ENCODE measurements around the gene AGBL5.
"Not testable (repeated sequence)": the region's sequence is repeated elsewhere in the genome, so short reads cannot be mapped to it uniquely, and the experiment has no call there.

Gene AGBL5

DNA sequence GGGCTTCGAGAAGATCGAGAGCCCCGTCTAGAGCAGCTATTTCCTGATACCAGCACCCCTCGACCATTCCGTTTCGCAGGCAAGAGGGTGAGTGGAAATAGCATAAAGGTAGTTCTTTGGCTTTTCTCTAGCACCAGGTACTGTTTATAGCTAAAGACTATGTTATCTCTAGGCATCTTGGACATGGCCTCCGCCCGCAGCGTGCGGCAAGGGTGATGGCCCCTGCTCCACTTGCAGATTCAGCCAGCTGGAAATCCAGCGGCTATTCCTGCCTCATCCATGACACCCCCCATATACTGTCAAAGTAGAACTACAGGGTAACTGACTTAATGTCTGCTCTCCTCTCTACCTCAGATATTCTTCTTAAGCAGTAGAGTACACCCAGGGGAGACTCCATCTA, 3.3 kb downstream of the AGBL5 start:
- no peak for DNase-seq

- DNase-seq: no peak
Measured at GRCh38 chr2:27057184-27057583, 5.7 kb downstream of the AGBL5 start.

- no peak for DNase-seq
Measured at GRCh38 chr2:27058210-27058609, 6.7 kb downstream of the AGBL5 start.

- no peak for DNase-seq
Measured at GRCh38 chr2:27059141-27059820, 7.8 kb downstream of the AGBL5 start.

GRCh38 chr2:27060323-27060722, 8.9 kb downstream of the AGBL5 start:
- DNase-seq: no peak

DNA sequence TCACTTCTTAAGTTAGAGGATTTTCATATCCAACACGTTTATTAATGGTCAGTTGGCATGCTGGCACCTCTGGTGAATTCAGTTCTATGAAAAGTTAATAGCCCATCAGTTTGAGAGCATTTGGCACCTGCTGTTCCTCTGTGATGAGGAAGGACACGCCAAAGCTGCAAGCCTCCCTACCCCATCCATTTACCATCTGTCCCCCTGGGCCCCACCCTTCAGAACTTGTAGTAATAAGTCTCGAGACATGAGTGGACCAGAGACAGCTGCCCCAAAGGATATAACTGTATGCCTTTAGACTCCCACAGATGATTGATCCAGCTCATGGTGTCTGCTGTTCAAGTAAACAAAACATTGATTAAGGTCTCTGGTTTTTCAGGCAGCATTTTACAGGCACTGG, 13.7 kb downstream of the AGBL5 start:
- no peak for DNase-seq

DNA sequence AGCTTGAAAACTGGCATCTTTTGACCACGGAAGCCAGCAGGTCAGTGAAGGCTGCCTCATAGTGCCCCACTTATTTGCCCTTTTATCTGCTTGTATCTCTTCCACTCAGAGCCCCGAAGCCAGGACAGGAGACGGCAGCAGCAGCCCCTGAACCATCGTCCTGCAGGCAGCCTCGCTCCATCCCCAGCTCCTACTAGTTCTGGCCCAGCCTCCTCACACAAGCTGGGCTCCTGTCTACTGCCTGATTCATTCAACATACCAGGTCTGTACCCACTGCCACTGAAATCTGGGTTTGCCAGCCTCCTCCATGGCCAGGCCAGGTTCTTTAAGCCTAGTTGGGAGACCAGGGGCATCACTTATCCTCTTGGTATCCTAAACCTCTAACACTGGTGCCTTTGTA, 15.9 kb downstream of the AGBL5 start:
- DNase-seq: no peak

DNA sequence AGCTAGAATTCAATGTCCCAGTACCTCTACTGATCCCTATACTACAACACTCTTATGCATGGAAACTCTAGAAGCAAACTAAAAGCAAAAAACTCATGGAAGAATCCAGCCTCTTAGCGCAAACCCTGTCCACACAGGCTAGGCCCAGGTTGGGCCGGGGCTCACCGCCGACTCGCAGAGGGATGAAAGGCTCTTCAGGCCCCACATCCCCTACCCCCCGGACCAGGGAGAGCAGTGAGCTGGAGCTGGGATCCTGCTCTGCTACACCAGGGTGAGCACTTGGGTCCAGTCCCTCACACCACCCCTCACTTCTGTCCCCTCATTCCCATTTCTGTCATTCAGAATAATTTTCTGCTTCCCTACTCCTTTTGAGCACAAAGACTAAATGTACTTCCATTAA, 18.0 kb downstream of the AGBL5 start:
- DNase-seq: no peak

- DNase-seq: no peak
Measured at GRCh38 chr2:27069961-27070618, 18.6 kb downstream of the AGBL5 start.

GRCh38 chr2:27070653-27071276, 19.3 kb downstream of the AGBL5 start:
- no peak for DNase-seq

DNA sequence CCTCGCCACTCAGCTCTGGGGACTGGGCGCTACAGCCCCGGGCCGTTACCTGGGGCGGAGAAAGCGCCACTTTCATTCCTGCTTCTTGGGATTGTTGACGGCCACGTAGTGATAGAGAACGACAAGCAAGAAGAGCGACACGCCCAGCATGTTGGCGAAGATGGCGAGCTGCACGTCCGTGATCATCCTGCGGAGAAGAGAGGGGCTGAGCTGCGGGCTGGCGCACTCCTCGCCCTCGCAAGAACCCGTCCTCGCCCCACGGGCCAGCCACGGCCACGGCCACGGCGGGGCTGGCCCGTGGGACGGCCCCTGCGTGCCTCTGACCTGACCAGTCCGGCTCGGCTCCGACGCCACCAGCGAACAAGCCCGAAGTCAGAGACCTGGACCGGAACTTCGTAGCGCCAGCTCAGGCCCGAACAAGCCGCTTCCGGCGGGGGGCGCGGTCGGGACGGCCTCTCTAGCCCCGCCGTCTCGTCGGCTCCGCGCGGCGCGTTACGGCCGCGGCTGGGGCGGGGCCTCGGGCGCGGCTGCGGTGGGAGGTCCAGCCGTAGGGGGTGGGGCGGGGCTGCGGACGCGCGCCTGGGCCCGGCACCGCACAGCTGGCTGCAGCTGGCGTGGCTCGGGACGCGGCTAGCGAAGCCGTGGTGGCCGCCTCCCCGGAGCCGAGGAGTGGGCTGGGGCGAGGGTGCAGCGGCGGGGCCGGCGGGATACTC, 20.0 kb downstream of the AGBL5 start, which contains the start of gene OST4:
OST4 (minus strand) TSS at position 378 of the 713 bp plus-strand sequence.
- DNase-seq: peak; percentile 95

GRCh38 chr2:27071990-27072830, 20.7 kb downstream of the AGBL5 start:
- DNase-seq: peak; percentile 44

DNA sequence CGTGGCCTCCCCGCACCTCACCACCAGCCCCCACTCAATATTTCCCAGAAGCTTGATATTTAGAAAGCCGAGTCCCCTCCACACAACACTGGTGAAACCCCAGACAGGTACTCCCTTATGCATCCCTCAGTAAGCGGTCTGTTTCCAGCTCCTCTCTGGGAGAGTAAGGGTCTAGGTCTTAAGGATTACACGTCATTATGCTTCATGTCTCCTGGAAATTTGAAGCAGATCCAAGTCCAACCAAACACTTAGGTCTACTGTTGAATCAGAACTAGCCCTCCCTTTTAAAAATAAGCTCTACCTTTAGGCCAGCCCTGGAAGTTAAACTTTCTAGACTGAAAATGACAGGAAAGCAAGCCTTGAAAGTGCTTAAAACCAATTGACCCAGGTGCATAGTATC, 21.5 kb downstream of the AGBL5 start:
- no peak for DNase-seq

GRCh38 chr2:27073782-27074181, 22.3 kb downstream of the AGBL5 start:
- DNase-seq: no peak

- DNase-seq: peak; percentile 41
Measured at GRCh38 chr2:27074738-27075565, 23.5 kb downstream of the AGBL5 start.

DNA sequence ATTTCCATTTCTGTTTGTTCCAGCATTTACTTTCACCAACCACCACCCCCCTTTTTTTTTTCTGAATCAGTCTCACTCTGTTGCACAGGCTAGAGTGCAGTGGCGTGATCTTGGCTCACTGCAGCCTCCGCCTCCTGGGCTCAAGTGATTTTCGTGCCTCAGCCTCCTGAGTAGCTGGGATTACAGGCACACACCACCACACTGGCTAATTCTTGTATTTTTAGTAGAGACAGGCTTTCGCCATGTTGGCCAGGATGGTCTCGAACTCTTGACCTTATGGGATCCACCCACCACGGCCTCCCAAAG, 24.1 kb downstream of the AGBL5 start:
- not testable (repeated sequence) for DNase-seq

DNA sequence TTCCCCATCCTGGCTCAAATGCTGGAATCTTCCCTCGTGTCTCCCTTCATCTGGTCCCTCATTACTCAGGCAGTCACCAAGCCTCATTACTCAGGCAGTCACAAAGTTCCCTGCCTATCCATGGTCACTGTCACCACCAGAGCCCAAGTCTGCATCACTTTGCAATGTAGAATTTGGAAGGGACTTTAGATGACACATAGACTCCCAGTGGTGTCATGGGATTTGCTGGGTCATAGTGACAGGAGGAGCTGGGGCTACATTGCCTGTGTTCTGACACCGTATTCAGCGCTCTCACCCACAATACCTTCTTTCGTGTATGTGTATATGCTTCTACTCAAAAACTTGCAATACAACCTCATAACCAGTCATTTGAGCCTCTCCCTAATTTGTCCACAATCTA, 24.9 kb downstream of the AGBL5 start:
- no peak for DNase-seq

GRCh38 chr2:27077231-27077630, 25.8 kb downstream of the AGBL5 start:
- DNase-seq: no peak

DNA sequence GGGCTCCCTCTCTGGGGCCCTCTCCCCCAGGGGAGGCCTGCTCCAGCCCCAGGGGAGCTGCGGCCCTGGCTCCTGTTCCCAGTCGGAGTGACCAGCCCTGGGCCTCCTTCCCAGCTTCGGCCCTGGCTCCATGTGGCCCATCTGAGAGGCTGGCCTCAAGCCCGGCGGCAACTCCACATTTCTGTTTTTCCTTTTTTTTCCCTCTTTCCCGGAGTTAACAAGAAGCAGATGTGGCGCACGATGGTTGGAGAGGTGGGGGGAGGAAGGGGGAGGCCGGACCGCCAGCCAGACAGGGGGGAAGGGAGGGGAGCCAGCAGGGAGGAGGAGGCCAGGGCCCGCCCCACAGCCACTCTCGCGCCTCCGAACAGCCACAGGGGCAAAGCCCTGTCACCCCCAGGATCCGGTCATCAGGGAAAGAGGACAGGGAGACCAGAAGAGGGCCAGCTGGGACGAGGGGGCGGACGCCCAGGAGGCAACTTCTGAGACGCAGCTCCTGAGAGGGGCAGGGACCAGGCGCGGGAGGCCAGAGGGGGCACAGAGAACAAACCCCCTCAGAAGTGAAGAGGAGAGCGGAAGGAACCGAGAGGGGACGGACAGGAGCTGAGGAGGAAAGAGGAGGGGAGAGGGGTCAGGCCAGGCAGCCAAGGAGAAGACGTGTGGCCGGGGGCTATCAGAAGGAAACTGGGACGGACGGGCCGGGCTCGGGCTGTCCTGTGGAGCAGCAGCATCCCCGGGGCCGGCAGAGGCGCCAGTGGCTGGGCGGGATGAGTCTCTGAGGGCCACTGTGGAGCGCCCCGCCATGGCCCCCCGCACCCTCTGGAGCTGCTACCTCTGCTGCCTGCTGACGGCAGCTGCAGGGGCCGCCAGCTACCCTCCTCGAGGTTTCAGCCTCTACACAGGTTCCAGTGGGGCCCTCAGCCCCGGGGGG, 27.1 kb downstream of the AGBL5 start, which contains the start of gene EMILIN1:
EMILIN1 (plus strand) TSS at position 349 of the 928 bp plus-strand sequence; CDS start at position 800, 451 bp downstream.
- no peak for DNase-seq

All from activated CD4-positive, alpha-beta T cell treated with anti-CD3 and anti-CD28 coated beads, Interleukin-2, Interleukin-6, amounts not matched to agents 100 ng/mL and 50 ng/mL, durations not matched to agents 16 hours and 8 hours (primary cell).